GM18861 (cell line): ENCODE results near the gene RPL15.

Source experiments
- ATAC-seq: cut with Tn5 transposase; IDR thresholded peaks from one replicate; pipeline ENCODE4 v1.9.1; 2021; ENCODE audit not compliant: unreplicated experiment

RPL15 gene

GRCh38 chr3:23926736-23927135, 9.8 kb downstream of the RPL15 start:
- ATAC-seq, result no peak

GRCh38 chr3:23928524-23928923, 11.6 kb downstream of the RPL15 start:
- no peak for ATAC-seq

- no peak for ATAC-seq
These were observed 14.7 kb downstream of the RPL15 start for GRCh38 chr3:23931597-23931996.

GRCh38 chr3:23932571-23932970, 15.6 kb downstream of the RPL15 start:
- ATAC-seq, result no peak

- no peak for ATAC-seq
These were observed 17.3 kb downstream of the RPL15 start for GRCh38 chr3:23934253-23934652.

- ATAC-seq, result no peak
These were observed 20.4 kb downstream of the RPL15 start for GRCh38 chr3:23937296-23937695.

GRCh38 chr3:23938688-23939087, 21.8 kb downstream of the RPL15 start:
- ATAC-seq, result no peak

- no peak for ATAC-seq
These were observed 23.8 kb downstream of the RPL15 start for GRCh38 chr3:23940775-23941174.

- no peak for ATAC-seq
These were observed 24.5 kb downstream of the RPL15 start for GRCh38 chr3:23941440-23941839.

- no peak for ATAC-seq
These were observed 25.6 kb downstream of the RPL15 start for GRCh38 chr3:23942546-23942945.

- ATAC-seq, result no peak
These were observed 27.3 kb downstream of the RPL15 start for GRCh38 chr3:23944007-23944783.

- ATAC-seq, result peak; percentile 36
These were observed 28.1 kb downstream of the RPL15 start, which contains the start of gene NR1D2 for GRCh38 chr3:23944861-23945662. Gene NR1D2, plus strand, starts transcription at chr3:23945286. Its CDS starts 293 bp downstream, at chr3:23945579.

GRCh38 chr3:23945663-23945912, 28.7 kb downstream of the RPL15 start:
- ATAC-seq, result no peak

GRCh38 chr3:23945913-23946687, 29.2 kb downstream of the RPL15 start:
- ATAC-seq, result peak; percentile 47

GRCh38 chr3:23948761-23949160, 31.8 kb downstream of the RPL15 start:
- ATAC-seq, result no peak

GRCh38 chr3:23949784-23950183, 32.9 kb downstream of the RPL15 start:
- peak; percentile 10 for ATAC-seq

- ATAC-seq, result peak; percentile 58
These were observed 33.4 kb downstream of the RPL15 start for GRCh38 chr3:23950293-23950692.

- peak; percentile 49 for ATAC-seq
These were observed 35.7 kb downstream of the RPL15 start for GRCh38 chr3:23952646-23953045.

GRCh38 chr3:23953523-23953922, 36.6 kb downstream of the RPL15 start:
- no peak for ATAC-seq

- no peak for ATAC-seq
These were observed 37.2 kb downstream of the RPL15 start for GRCh38 chr3:23954144-23954543.

GRCh38 chr3:23956701-23957100, 39.8 kb downstream of the RPL15 start:
- ATAC-seq, result no peak
